Thyroid gland (tissue), 4 donors: ENCODE measurements around the gene RCAN1. TPM values are rescaled to one million over a fixed set of nuclear protein-coding genes. Genes with fewer than 3 reads are reported as not detected.
"Not testable (repeated sequence)": the region's sequence is repeated elsewhere in the genome, so short reads cannot be mapped to it uniquely, and the experiment has no call there.

Source experiments
- DNase-seq, 2 donors: peaks; one replicate each; pipeline ENCODE4 v3.0.0-alpha.2; 2019
- H3K27ac ChIP-seq, 3 donors: fragments of 200-600 bp; sonication (generic); 1 replicate in 2 of 3; 2 replicates in 1 of 3; pipeline ENCODE4 v1.5.1; 2016 to 2019; ENCODE audit warnings: mild to moderate bottlenecking in 1 of 3, moderate library complexity in 1 of 3
- H3K27me3 ChIP-seq: fragments of 200-600 bp; sonication (generic); one replicate; pipeline ENCODE4 v1.5.1; 2019
- H3K36me3 ChIP-seq, 2 donors: fragments of 200-600 bp; sonication (generic); one replicate each; pipeline ENCODE4 v1.5.1; 2016 to 2019
- H3K4me1 ChIP-seq, 2 donors: fragments of 200-600 bp; sonication (generic); one replicate each; pipeline ENCODE4 v1.5.1; 2017 to 2019
- H3K4me3 ChIP-seq, 3 donors: fragments of 200-600 bp; sonication (generic); replicated peaks in 1 of 3; 1 replicate in 2 of 3; 2 replicates in 1 of 3; pipeline ENCODE4 v1.5.1; 2016; ENCODE audit warnings: mild to moderate bottlenecking in 1 of 3
- H3K9me3 ChIP-seq: fragments of 200-600 bp; sonication (generic); one replicate; pipeline ENCODE4 v1.5.1; 2017
- POLR2A ChIP-seq, 2 donors: fragments of 450-650 bp; IDR thresholded peaks; one replicate each; pipeline ENCODE4 v1.6.1; 2017; ENCODE audit warnings: antibody characterized with exemption in 2 of 2, mild to moderate bottlenecking in 2 of 2, moderate library complexity in 1 of 2
- WGBS, 2 donors: methylation state at CpG; one replicate each; pipeline ENCODE4 v1.1.5; 2017; 5-methylcytosine and 5-hydroxymethylcytosine counted together
- intact Hi-C: fragments of 100-400 bp; cut with DNase I; formaldehyde crosslinking; loops from one replicate; pipeline ENCODE4 v1.15.1; 2023
- total RNA-seq, 4 donors: library from RNA; depleted of rRNA; stranded (reverse); fragments of >200 nt; gene quantifications; one replicate each; pipeline ENCODE4 v1.2.3, GENCODE V29; 2016
- TF ChIP-seq, protein P1 (sequence below), 6 experiments: fragments of 200-600 bp in 3 of 6; fragments of 450-650 bp in 3 of 6; sonication (generic) in 3 of 6; IDR thresholded peaks; one replicate each; pipeline ENCODE4 v1.5.1; 2016 to 2019; ENCODE audit warnings: antibody characterized with exemption in 6 of 6, mild to moderate bottlenecking in 2 of 6, inconsistent platforms in 1 of 6, moderate library complexity in 1 of 6

Gene RCAN1
- total RNA-seq, 4 donors from 2014 or later: 24.5 to 32.7 (median 29.0) TPM

DNA sequence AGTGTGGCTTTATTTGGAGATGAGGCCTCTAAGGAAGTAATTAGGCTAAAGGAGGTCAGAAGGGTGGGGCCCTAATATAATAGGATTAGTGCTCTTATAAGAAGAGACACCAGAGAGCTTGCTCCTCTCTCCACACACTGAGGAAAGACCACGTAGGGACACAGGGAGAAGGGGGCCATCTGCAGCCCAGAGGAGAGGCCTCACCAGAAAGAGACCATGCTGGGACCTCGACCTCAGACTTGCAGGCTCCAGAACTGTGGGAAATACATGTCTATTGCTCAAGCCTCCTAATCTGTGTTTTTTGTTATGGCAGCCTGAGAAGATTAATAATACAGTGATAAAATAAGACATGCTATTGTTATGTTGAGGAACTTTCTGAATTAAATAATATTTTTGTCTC, 8.3 kb downstream of the RCAN1 start:
- intact Hi-C loops: no loop called here
- no peak for TF ChIP-seq POLR2A (IDR thresholded peaks at IDR 0.05)
- TF ChIP-seq, protein P1, sequence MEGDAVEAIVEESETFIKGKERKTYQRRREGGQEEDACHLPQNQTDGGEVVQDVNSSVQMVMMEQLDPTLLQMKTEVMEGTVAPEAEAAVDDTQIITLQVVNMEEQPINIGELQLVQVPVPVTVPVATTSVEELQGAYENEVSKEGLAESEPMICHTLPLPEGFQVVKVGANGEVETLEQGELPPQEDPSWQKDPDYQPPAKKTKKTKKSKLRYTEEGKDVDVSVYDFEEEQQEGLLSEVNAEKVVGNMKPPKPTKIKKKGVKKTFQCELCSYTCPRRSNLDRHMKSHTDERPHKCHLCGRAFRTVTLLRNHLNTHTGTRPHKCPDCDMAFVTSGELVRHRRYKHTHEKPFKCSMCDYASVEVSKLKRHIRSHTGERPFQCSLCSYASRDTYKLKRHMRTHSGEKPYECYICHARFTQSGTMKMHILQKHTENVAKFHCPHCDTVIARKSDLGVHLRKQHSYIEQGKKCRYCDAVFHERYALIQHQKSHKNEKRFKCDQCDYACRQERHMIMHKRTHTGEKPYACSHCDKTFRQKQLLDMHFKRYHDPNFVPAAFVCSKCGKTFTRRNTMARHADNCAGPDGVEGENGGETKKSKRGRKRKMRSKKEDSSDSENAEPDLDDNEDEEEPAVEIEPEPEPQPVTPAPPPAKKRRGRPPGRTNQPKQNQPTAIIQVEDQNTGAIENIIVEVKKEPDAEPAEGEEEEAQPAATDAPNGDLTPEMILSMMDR (IDR thresholded peaks at IDR 0.05): no peak
- no peak overlapping the region for H3K27ac ChIP-seq
- peaks cover 0 to 6% of the 10 kb centered on the region in 2 donors for H3K4me1 ChIP-seq
- H3K4me3 ChIP-seq: no peak overlapping the region
- H3K27me3 ChIP-seq: no peaks in the 10 kb centered on the region
- no peaks in the 10 kb centered on the region for H3K36me3 ChIP-seq
- H3K9me3 ChIP-seq: no peaks in the 10 kb centered on the region
- no peak for DNase-seq
- WGBS, 2 donors: 43 to 50% methylated on average over 2 of the region's 2 CpGs

DNA sequence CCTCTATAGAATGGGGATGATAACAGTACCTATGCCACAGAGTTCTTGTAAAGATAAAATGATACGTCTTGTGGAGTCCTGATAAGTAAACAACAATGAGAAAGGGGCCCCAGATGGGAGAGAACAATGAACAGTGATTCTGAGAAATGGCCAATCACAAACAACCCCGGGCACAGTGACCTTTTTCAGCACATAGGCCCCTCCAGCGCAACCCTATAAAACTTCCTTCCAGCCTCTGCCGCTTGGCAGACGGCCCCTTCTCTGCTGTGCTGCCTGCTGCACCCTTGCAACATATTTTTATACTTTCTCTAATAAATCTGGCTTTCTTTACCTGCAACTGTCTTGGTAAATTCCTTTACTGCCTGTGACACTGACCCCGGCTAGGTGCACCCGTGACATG, 8.9 kb downstream of the RCAN1 start:
- intact Hi-C loops: no loop called here
- H3K9me3 ChIP-seq: no peaks in the 10 kb centered on the region
- peaks cover 0 to 6% of the 10 kb centered on the region in 2 donors for H3K4me1 ChIP-seq
- TF ChIP-seq, protein P1 (IDR thresholded peaks at IDR 0.05): no peak
- no peak for TF ChIP-seq POLR2A (IDR thresholded peaks at IDR 0.05)
- H3K36me3 ChIP-seq: no peaks in the 10 kb centered on the region
- H3K27ac ChIP-seq: no peak overlapping the region
- WGBS, 2 donors: 92 to 95% methylated on average over 7 of the region's 7 CpGs
- H3K4me3 ChIP-seq: no peak overlapping the region
- no peaks in the 10 kb centered on the region for H3K27me3 ChIP-seq
- DNase-seq: no peak

DNA sequence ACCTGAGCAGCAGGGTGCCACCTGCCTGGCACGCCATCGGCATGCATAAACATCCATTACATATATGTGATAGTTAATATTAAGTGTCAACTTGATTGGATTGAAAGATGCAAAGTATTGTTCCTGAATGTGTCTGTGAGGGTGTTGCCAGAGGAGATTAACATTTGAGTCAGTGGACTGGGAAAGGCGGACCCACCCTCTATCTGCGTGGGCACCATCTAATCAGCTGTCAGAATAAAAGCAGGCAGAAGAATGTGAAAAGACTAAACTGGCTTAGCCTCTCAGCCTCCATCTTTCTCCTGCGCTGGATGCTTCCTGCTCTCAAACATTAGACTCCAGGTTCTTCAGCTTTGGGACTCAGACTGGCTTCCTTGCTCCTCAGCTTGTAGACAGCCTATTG, 10.0 kb downstream of the RCAN1 start:
- H3K27ac ChIP-seq, H3K27me3 ChIP-seq, H3K4me3 ChIP-seq, H3K4me1 ChIP-seq, H3K9me3 ChIP-seq, intact Hi-C loops, DNase-seq, H3K36me3 ChIP-seq: not testable (repeated sequence)
- WGBS, 2 donors: 97 to 100% methylated on average over 5 of the region's 5 CpGs

DNA sequence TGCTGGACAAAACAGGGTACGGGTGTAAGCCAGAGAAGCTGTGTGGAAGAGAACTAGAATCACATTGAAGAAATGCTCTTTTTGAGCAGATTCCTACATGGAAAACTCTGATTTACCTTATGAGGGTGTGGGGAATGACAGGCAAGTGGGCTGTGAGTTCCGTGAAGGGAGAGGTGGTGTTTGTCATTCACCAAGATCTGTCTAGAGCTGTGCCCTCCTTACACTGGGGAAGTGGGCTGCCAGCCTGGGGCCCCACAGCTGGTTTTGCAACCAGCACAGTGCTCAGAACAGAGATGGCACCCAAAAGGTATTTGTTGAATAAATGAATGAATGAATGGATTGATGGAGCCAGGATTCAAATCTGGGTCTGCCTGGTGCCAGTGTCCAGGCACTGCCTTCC, 10.4 kb downstream of the RCAN1 start:
- WGBS, 2 donors: 82 to 91% methylated on average over 2 of the region's 2 CpGs
- intact Hi-C loops: no loop called here
- Histone ChIP-seq H3K4me3 (no peak overlapping the region), H3K36me3 (no peaks in the 10 kb centered on the region), H3K27me3 (no peaks in the 10 kb centered on the region), H3K27ac (no peak overlapping the region), H3K4me1 (peaks cover 0 to 6% of the 10 kb centered on the region in 2 donors), H3K9me3 (no peaks in the 10 kb centered on the region)
- TF ChIP-seq, protein P1 (IDR thresholded peaks at IDR 0.05): no peak
- TF ChIP-seq POLR2A (IDR thresholded peaks at IDR 0.05): no peak
- DNase-seq: no peak

DNA sequence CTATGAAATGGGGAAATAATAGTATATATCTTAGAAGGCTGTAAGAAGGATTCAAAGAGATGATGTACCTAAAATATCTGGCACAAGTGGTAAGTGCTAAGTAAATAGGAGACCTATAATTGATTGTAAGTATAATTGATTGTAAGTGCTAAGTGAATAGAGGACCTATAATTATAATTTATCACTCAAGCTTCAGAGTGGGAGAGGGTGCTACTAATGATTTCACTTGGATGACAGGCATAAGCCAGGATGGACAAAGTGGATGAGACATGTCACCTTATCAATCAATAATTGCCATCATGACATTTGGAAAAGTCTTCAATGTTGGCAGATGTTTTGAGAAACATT, 11.2 kb downstream of the RCAN1 start:
- intact Hi-C loops: no loop called here

More for the DNA sequence above, 11.2 kb downstream of the RCAN1 start:
- no peak for TF ChIP-seq POLR2A (IDR thresholded peaks at IDR 0.05)
- TF ChIP-seq, protein P1 (IDR thresholded peaks at IDR 0.05): no peak
- Histone ChIP-seq H3K27ac (no peak overlapping the region), H3K4me3 (no peak overlapping the region), H3K36me3 (no peaks in the 10 kb centered on the region), H3K4me1 (peaks cover 0 to 6% of the 10 kb centered on the region in 2 donors), H3K9me3 (no peaks in the 10 kb centered on the region), H3K27me3 (no peaks in the 10 kb centered on the region)
- DNase-seq: no peak
